ENCODE measurements around the gene POR.
A peak's percentile ranks its signal among the peaks of the same experiment; 100 is the strongest.
"Not testable (repeated sequence)": the region's sequence is repeated elsewhere in the genome, so short reads cannot be mapped to it uniquely, and the experiment has no call there.

The POR gene

DNA sequence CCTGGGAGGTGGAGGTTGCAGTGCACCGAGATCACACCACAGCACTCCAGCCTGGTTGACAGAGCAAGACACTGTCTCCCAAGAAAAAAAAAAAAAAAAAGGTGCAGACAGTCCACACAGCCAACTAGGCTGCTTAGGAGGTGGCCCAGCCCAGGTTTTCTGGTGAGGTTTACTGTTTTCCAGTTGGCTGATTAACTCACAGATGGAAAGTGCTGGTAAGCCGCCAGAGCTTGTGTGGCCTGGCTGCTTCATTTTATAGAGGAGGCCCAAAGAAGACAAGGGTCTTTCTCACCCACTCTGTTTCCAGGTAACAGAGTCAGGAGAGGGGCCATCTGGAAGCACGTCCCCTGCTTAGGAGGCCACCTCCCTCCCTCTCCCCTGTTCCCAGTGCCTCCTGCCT, 29.9 kb upstream of the POR start:
- no peak for DNase-seq

DNA sequence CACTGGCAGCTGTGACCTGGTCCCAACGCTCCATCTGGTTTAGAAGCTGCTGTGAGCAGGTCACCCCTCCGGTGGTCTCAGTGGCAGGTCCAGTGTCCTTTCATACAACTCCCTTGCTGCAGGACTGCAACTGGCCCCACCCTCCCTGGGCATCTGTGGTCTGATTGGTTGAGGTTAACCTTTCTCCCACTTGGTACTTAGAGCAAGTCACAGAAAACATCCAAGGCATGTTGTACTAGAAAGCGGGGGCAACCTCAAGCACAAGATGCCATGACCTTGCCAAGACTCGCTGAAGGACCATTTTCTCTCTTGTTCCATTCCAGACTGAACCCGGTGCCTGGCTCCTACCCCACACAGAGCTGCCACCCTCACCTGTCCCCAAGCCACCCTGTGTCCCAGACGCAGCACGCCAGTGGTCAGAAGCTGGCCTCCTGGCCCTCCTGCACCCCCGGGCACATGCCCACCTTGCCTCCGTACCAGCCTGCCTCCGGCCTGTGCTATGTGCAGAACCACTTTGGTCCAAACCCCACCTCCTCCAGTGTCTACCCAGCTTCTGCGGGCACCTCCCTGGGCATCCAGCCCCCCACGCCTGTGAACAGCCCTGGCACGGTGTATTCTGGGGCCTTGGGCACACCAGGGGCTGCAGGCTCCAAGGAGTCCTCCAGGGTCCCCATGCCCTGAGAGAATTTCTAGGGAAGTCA, 27.1 kb upstream of the POR start:
- no peak for DNase-seq

DNA sequence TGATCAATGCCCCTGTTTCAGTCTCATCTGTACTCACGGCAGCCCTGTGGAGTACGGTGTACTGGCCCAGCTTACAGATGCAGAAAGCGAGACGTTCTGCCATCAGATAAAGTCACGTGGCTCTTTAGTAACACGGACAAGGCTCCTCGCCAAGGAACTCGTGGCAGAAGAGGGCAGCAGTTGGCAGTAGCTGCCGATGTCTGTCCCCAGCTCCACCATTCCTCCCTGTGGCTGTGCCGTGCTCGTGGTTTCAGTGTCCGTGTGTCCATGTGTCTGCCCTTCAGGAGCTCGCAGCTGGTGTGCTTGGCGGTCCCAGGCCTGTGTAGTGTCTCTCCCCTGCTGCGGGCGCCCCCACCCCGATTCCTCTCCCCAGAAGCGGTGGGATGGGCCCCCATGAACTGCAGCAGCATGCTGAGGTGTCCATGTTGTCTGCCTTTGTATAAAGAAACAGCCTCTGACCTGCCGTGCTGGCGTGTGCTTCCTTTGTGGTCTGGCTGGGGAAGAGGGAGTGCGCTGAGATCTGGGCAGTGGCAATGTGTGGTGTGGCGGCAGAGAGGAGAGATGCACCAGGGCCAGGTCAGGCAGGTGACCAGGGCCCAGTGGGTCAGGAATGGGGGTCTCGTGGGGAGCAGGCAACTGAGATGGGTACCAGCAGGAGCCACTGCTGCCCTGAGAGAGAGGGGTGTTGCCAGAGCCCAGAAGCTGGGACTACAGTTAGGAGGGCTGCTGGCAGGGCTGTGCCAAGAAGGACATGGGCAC, 26.3 kb upstream of the POR start:
- DNase-seq, result no peak

DNA sequence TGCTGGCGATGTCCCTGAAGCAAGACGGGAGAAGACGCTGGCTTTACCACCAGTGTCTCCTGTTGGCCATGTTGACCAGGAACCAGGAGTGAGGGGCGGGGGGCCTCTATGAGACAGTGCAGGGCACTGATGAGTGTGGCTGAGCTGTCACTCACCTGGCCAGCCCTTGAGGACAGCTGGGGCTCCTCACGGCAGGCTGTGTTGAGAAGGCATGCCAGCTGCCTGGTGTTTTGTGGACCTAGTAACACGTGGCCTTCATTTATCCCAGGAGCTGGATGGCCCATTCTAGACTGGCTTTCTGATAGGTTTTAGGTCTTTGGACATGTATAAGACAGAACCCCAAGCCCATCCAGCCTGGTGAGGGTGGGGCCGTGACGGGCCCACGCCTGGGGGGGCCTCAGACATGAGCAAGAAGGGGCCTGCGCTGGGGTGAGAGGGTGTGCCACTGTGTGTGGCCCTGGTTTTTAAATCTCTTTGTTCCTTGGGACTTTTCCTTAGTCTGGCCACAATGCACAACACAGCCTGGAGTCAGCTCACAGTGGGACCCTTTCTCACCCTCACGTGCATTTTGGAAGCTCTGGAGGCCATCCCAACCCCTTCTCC, 25.6 kb upstream of the POR start:
- DNase-seq, result no peak

DNA sequence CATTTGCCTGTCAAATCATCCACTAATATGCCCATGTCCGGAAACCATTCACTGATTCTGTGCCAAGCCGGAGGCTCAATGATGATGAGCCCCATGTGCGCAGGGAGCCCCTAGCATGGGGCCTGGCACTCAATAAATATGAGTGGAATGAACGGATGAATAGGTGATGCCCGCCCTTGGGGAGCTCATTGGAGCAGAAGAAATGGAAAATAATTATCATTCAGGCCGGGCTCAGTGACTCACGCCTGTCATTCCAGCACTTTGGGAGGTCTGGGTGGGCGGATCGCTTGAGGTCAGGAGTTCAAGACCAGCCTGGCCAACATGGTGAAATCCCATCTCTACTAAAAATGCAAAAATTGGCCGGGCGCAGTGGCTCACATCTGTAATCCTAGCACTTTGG, 25.1 kb upstream of the POR start:
- no peak for DNase-seq

DNA sequence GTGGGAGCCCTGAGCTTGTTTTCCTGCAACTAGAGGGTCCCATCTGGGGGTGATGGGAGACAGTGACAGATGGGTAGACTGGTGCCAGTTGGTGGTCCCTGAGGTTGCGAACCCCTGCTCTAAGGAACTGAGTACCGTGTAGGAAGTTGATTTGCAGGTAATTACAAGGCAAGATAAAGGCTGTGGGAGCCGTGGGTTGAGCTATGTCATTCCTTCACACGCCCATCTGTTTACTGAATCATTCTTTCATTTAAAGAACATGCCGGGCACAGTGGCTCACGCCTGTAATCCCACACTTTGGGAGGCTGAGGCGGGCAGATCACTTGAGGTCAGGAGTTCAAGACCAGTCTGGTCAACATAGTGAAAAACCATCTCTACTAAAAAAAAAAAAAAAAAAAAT, 23.7 kb upstream of the POR start:
- not testable (repeated sequence) for DNase-seq

DNA sequence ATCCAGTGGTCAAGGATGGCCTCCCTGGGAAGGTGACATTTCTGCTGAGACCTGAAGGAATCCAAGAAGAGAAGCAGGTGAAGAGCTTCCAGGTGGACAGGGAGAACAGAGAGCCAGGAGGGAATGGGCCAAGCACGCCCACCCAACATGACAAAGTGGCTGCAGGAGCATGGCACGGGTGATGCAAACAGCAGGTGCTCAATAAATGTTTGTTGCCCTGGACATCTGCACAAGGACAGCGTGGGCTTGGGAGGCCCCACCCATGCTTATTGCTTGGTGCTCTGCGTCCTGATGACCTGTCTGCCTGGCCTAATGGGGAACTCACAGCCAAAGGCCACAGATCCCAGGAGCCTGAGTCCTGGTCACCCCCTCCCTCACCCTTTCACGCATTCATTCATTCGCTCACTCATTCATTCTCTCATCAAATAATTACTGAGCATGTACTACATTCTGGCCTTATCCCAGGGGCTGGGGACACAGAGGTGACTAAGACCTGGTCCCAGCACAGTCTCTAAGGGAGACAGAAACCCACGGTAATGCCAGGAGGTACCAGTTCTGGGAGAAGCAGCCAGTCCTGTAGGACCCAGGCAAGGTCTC, 23.0 kb upstream of the POR start:
- DNase-seq, result no peak

DNA sequence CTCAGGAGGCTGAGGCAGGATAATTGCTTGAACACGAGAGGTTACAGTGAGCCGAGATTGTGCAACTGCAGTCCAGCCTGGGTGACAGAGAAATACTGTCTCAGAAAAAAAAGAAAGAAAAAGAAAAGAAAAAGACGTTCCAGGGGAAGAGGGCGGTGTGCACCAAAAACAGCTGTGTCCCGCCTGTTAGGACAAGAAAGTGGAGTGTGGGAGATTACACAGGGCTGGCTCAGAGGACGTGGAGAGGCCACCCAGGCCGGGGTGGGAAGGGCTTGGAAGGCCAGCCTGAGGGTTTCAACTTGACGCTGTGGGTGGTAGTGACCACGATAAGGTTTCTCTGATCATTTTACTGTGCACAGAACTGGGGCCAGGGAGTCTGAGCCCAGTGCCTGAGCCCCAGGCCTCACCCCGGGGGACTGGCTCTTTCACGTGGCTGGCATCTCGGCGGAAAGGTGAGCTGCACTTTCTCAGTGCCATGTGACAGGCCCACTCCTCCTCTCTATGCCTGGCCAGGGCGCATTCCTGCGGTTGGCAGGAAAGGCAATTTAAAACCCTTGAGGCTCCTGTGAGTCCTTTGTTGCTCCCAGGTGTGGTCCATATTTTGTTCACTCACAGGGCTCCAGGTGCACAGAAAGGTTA, 22.2 kb upstream of the POR start:
- DNase-seq, result no peak

DNA sequence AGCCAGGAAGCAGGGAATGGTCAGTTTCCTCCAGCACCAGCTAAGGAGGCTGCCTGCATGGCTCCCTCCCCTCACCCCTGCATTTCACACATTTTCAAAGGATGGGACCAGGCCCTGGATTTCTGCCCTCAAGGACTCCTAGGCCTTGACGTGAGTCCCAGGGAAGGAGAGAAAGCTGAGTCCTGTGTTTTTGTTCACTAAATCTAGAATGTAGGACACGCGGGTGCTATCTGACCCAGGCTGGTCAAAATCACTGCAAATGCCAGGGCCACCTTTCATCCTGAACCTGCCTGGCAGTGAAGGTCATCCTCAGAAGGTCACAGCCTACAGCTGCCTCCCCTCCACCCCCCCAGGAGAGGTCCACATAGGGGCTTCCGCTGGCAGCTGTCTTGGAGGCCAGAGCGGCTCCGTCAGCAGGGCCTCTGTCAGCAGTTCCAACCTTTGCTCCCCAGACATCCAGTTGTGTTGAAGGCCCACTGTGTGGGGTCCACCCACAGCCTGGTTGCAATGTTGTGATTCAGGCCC, 18.1 kb upstream of the POR start:
- DNase-seq, result no peak

DNA sequence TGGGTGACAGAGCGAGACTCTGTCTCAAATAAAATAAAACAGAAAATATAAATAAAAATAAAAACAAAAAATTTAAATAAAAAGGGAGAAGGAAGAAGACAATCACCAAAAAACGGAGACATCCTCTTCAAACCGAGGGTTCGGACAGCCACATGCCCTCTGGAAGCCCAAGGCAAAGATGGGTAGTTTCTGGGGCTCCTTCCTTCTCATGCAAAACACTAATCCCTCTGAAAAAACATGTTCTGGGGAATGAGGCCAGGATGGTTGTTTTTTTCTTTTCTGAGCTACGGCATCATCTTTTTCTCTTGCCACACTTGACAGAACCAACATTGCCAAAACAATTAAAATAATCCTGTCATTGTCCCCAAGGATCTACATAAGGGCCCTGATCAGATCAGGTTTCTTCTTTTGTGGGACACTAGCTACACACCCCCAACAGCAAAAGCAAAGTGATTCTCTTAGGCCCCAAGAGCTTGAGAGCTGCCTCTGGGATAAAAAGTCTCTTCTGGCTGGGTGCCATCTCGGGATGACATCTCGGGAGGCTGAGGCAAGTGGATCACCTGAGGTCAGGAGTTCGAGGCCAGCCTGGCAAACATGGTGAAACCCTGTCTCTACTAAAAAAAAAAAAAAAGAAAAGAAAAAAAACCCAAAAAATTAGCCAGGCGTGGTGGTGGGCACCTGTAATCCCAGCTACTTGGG, 14.2 kb upstream of the POR start:
- DNase-seq, result no peak

DNA sequence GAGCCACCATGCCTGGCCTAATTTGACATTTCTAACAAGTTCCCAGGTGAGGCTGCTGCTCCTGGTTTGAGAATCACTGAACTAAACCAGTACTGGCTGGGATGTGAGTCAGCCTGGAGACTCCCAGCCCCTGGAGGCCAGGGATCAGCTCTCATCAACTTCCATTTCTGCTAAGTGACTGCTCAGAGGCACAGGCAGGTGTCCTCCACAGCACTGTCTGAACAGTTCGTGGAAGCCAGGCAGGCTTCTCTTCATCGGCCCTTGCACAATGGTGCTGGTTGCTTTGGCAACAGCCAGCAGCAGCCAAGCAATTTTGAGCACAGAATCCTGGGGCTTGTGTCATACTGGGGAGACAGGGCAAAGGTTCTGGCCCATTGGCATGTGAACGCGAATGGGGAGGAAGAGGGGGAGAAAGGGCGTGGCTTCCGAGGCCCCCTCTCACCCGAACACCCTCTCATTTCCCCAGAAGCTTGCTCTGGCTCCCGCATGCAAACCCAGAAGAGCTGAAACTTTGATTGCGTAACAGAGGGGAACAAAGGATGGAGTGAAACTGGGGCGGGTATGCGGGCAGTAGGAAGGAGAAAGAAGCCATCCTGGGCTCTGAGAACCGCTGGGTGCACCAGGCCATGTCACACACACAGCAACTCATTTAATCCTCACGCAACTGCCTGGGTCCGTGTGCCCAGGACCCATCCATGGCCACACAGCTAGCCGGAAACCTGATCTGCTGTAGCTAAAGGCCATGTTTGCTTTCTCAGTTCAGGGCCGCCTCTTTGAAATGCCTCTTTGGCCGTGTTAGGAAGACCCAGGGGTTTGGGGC, 9.0 kb upstream of the POR start:
- DNase-seq, result no peak

DNA sequence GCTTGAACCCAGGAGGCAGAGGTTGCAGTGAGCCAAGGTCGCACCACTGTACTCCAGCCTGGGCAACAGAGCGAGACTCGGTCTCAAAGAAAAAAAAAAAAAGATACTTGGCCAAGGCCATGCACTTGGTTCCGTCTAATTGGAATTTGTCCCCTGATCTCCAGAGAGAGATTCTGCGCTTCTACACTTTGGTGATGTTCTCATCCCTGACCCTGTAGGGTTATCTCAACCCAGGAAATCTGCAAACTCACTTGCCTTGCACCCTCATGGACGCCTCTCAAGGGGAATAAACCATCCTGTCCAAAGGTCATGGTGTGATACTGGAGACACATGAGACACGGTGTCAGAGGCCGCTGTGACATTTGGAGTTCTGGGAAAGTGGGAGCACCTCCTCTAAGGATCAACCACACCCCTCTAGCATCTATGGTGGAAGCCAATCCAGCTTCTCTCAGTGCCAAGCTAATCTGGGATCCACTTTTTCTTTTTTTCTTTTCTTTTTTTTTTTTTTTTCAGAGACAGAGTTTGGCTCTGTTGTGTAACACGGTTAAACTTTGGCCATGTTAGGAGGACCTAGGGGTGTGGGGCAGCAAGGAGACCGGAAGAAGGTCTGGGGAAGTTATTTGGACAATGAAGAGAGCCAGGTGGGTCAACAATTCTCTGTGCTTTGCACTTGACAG, 7.8 kb upstream of the POR start:
- no peak for DNase-seq

DNA sequence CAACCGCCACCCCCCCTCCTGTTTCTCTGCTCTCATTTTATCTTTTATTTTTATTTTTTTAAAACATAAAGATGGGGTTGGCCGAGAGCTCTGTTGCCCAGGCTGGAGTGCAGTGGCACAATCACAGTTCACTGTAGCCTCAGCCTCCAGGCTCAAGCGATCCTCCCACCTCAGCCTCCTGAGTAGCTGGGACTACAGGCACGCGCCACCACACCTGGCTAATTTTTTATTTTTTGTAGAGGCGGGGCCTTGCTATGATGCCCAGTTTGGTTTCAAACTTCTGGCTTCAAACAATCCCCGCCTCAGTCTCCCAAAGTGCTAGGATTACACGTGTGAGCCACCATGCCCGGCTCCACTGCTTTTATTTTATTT, 7.3 kb upstream of the POR start:
- not testable (repeated sequence) for DNase-seq

DNA sequence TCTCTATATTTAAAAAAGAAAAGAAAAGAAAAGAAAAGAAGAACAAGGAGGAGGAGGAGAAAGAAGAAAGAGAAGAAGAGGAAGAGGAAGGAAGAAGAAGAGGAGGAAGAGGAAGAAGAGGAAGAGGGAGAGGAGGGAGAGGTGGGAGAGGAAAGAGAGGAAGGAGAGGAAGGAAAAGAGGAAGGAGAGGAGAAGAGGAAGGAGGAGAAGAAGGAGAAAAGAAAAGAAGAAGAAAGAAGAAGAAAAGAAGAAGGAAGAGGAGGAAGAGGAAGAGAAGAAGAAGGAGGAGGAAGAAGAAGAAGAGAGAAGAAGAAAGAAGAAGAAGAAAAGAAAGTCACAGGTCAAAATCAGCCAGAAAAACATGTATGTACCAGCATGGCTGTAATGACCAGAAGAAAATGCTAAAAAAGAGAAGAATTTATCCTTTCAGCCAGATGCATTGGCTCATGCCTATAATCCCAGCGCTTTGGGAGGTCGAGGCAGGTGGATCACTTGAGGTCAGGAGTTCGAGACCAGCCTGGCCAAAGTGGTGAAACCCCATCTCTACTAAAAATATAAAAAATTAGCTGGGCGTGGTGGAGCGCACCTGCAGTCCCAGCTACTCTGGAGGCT, 5.3 kb upstream of the POR start:
- DNase-seq, result no peak

DNA sequence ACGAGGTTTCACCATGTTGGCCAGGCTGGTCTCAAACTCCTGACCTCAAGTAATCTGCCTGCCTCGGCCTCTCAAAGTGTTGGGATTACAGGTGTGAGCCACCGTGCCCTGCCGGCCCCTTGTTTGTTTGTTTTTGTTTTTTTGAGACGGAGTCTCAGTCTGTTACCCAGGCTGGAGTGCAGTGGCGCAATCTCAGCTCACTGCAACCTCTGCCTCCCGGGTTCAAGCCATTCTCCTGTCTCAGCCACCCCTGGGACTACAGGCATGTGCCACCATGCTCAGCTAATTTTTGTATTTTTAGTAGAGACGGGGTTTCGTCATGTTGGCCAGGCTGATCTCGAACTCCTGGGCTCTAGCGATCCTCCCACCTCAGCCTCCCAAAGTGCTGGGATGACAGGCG, 3.8 kb upstream of the POR start:
- DNase-seq, result not testable (repeated sequence)

DNA sequence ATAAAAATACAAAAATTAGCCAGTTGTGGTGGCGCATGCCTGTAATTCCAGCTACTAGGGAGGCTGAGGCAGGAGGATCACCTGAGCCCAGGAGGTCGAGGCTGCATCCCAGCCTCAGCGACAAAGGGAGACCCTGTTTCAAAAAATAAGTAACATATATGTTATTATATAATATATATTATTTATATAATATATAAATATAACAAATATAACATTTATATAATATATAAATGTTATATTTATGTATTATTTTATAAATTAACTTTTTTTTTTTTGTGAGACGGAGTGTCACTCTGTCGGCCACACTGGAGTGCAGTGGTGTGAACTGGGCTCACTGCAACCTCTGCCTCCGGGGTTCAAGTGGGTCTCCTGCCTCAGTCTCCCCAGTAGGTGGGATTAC, 1.5 kb upstream of the POR start:
- no peak for DNase-seq

DNA sequence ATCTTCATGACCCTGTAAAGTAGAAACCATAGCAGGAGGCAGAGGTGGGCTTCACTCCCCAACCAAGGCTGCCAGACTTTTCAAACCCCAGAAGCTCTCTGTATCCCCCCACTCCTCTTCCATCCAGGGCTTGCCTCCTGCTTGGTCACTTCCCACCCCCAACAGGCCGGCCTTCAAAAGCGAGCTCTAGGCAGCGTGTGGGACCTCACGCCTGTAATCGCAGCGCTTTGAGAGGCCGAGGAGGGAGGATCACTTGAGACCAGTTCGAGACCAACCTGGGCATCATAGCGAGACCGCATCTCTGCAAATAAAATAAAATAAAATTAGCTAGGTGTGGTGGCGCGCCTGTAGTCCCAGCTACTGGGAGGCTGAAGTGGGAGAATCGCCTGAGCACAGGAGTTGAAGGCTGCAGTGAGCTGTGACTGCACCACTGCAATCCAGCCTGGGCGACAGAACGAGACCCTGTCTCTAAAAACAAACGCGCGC, 743 bp upstream of the POR start:
- DNase-seq, result no peak

DNA sequence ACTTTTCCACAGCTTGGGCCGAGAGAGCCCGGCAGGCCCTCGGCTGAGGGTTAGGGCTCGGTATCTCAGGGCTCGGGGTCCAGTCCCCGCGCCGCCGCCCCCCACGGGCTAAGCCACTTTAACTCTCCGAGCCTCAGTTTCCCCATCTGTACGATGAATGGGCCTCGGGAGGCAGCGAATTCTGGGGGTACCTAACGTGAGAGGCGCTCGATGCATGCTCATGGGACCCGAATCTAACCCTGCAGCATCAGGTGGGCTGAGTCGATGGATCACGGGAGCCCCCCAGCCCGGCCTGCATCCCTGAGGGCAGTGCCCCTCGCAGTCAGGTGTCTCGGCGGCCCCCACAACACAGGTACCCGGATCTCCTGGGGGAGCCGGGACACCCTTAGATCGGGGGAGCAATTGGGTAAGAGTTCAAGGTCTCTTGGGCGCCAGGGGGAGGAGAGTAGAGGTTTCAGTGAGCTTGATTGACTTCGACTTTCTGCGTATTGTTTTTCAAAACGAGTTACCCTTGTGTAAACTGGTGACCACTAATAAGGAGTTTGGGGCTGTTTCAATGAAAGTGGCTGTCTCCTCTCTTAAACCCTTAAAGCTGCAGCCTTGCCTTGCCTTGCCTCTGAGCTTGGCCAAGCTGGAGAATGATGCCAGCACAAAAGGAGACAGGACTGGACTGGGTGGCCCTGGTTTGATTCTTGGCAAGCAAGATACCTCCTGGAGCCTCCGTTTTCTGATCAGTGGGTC, 631 bp downstream of the POR start:
- peak; percentile 70 for DNase-seq

DNA sequence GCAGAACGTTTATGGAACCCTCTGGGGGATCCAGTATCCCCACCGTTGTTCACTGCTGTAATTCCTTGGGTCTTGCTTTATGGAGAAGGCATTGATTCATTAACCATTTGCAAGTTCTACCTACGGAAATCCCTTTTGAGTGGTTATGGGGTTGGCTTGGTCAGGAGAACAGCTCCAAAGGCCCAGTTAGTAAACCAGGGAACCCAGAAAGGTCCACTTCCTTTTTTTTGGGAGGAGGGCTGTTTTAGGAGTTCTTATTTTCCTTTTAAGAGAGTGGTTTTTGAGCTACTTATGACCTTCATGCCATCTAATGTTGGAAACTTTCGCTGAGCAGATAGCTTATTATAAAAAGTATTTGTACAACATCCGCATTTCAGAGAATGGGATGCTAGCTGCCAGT, 1.3 kb downstream of the POR start:
- DNase-seq, result no peak

Data from activated CD8-positive, alpha-beta memory T cell treated with anti-CD3 and anti-CD28 coated beads for 24 hours (primary cell).